ENCODE data around the gene NDUFA8.

DNA sequence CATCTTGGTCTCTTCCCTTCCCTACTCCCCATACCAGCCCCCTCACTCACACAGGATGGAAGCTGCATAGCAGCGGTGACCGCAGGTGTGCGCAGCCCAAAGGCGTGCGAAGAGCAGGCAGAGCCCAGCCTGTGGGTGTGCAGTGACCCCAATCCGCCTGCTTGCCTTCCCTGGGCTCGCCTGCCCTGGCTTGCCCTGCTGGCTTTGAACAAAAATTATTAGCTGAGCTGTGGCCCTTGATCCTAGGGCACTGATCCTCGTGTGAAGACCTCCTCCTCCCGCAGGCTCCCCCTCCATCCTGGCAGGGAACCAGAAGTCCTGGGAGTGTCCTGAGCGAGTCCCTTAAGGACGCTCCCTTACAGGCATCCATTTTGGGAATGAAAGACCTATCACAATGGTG, 32.0 kb upstream of the NDUFA8 start:
- TF ChIP-seq, protein P1, sequence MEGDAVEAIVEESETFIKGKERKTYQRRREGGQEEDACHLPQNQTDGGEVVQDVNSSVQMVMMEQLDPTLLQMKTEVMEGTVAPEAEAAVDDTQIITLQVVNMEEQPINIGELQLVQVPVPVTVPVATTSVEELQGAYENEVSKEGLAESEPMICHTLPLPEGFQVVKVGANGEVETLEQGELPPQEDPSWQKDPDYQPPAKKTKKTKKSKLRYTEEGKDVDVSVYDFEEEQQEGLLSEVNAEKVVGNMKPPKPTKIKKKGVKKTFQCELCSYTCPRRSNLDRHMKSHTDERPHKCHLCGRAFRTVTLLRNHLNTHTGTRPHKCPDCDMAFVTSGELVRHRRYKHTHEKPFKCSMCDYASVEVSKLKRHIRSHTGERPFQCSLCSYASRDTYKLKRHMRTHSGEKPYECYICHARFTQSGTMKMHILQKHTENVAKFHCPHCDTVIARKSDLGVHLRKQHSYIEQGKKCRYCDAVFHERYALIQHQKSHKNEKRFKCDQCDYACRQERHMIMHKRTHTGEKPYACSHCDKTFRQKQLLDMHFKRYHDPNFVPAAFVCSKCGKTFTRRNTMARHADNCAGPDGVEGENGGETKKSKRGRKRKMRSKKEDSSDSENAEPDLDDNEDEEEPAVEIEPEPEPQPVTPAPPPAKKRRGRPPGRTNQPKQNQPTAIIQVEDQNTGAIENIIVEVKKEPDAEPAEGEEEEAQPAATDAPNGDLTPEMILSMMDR (IDR thresholded peaks at IDR 0.05; ENCODE audit: low read depth, low read length): no peak
- no peak for TF ChIP-seq POLR2A (IDR thresholded peaks at IDR 0.05; ENCODE audit: extremely low read depth, insufficient read length)
- TF ChIP-seq MYC (IDR thresholded peaks at IDR 0.05; ENCODE audit: low read depth, low read length): no peak
